Measurements from ENCODE around the gene ARFGAP1. TPM values are rescaled to one million over a fixed set of nuclear protein-coding genes. Genes with fewer than 3 reads are reported as not detected.
A peak's percentile ranks its signal among the peaks of the same experiment; 100 is the strongest.

The ARFGAP1 gene
- total and polyA plus RNA-seq, 2 of the 8 experiments (the other 6 are each of a cell fraction or from before 2014, with no cell fraction given), result 93.7 to 100 TPM

DNA sequence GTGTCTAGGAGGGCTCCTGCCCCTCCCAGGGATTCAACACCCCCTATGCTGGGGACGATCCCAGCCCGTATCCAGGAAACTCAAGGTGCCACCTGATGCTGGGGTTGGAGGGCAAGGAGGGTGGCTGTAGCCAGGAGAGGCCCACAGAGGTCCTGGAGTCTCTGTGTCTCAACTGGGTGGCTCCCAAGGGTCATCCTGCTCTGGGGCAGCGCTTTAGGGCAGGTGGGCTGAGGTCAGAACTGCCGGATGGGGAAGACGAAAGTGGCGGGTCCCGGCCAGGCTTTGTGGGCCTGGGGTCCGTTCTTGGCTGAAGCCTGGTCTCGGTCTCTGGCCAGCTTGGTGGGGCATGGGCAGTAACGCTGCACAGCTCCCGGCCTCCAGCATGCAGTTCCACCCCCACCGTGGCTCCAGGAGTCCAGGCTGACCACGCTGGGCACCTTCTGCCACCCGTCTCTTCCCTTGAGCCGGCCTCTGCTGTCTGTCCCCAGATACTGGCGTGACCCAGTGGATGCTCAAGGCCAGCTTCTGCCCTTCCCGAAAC is 17.6 kb downstream of the ARFGAP1 start:
- Histone ChIP-seq H4K5ac (ENCODE audit: insufficient read length, low read depth, low read length) (no peak overlapping the region), H2BK5ac (ENCODE audit: low read depth, low read length) (no peak overlapping the region; the same call in 1 of the 2 replicates), H2AK5ac (ENCODE audit: low read depth, low read length) (no peak overlapping the region), H4K20me1 (replicated peaks in 1 of 2; ENCODE audit: control insufficient read depth in 1 of 2, insufficient read depth in 2 of 2, low read length in 2 of 2) (peaks cover 0 to 9% of the 10 kb centered on the region in 2 experiments), H4K8ac (ENCODE audit: extremely low read depth, insufficient read depth, low read length) (peak overlapping the region; percentile 23; the same call in 1 of the 2 replicates), H3K56ac (replicated peaks; ENCODE audit: insufficient read length, low read depth, low read length) (no peak overlapping the region), H2BK20ac (ENCODE audit: low read length) (no peak overlapping the region), H4K91ac (replicated peaks; ENCODE audit: insufficient read length, low read length) (no peak overlapping the region), H3K23ac (ENCODE audit: insufficient read length) (no peak overlapping the region), H3K9me3 (ENCODE audit: insufficient read depth in 2 of 2, low read depth in 1 of 2, low read length in 1 of 2) (no peaks in the 10 kb centered on the region), H2AFZ (ENCODE audit: low read length) (no peak overlapping the region), H2BK15ac (ENCODE audit: low read length) (no peak overlapping the region), H3K14ac (ENCODE audit: insufficient read length) (no peak overlapping the region), H3K27ac (ENCODE audit: low read depth, low read length) (no peak overlapping the region), H3K36me3 (ENCODE audit: control insufficient read depth in 2 of 4, insufficient read depth in 4 of 4, low read length in 3 of 4) (peaks cover 0 to 26% (median 5%) of the 10 kb centered on the region in 4 experiments; a peak in 4 of 8 replicates), H3K18ac (ENCODE audit: extremely low read depth, low read length) (no peak overlapping the region), H3K4ac (replicated peaks; ENCODE audit: insufficient read length, low read depth, low read length) (no peak overlapping the region), H2BK120ac (replicated peaks; ENCODE audit: low read depth, low read length) (no peak overlapping the region), H3K4me3 (ENCODE audit: extremely low read depth in 1 of 4, insufficient read depth in 2 of 4, low read depth in 3 of 4, low read length in 4 of 4) (no peak overlapping the region), H3K4me1 (replicated peaks in 1 of 4; ENCODE audit: control insufficient read depth in 3 of 4, insufficient read depth in 4 of 4, low read length in 3 of 4) (peaks cover 0 to 19% (median 10%) of the 10 kb centered on the region in 4 experiments; a peak in 6 of 7 replicates), H3K27me3 (replicated peaks in 1 of 4; ENCODE audit: control insufficient read depth in 3 of 4, extremely low read depth in 1 of 4, insufficient read depth in 3 of 4, low read length in 3 of 4) (peaks cover 0 to 4% (median 0%) of the 10 kb centered on the region in 4 experiments; a peak in 2 of 7 replicates), H3K79me2 (ENCODE audit: control insufficient read depth in 1 of 2, insufficient read depth in 2 of 2, low read length in 2 of 2) (no peaks in the 10 kb centered on the region), H3K9ac (replicated peaks in 1 of 4; ENCODE audit: extremely low read depth in 1 of 4, low read depth in 3 of 4, low read length in 3 of 4) (no peak overlapping the region), H3K23me2 (ENCODE audit: low read depth, low read length) (no peaks in the 10 kb centered on the region), H3K79me1 (ENCODE audit: low read depth, low read length) (no peaks in the 10 kb centered on the region; the same call in 1 of the 2 replicates), H2BK12ac (ENCODE audit: low read depth, low read length) (no peak overlapping the region), H3K4me2 (ENCODE audit: insufficient read depth in 1 of 2, low read depth in 2 of 2, low read length in 2 of 2) (no peak overlapping the region)
- ChIA-PET CTCF (ENCODE audit: partially characterized antibody) (interaction anchor here (0.7 to 9.9 kb wide), 21 partner anchors 9 to 255 kb away, joined by 3 to 81 read pairs (median 7); partner anchors contain the start of genes ARFGAP1 and BIRC7), POLR2A (ENCODE audit: partially characterized antibody) (interaction anchor here (1.1 to 3.7 kb wide), 4 partner anchors 8 to 67 kb away, joined by 3 to 26 read pairs (median 4); no protein-coding TSS in a partner anchor)
- FAIRE-seq (no peak), DNase-seq (ENCODE audit: low read depth in 1 of 2, low spot score in 2 of 2) (no peak)
- WGBS, 2 experiments (ENCODE audit: extremely low coverage in 1 of 2, insufficient coverage in 1 of 2, insufficient read length in 1 of 2, insufficient replicate concordance in 2 of 2, low coverage in 1 of 2, low lambda C conversion rate in 2 of 2, missing lambda C conversion rate in 1 of 2), result 88% methylated on average over 17 of the region's 17 CpGs; no CpG with 5 or more reads in 1 of the 2 experiments
- TF ChIP-seq ASH2L (IDR thresholded peaks at IDR 0.05; ENCODE audit: low read length) (no peak), HDAC6 (IDR thresholded peaks at IDR 0.05; ENCODE audit: low read depth, low read length) (no peak), POLR2A (IDR thresholded peaks at IDR 0.05; ENCODE audit: control extremely low read depth in 1 of 2, low read depth in 2 of 2, low read length in 2 of 2) (peak in 1 of 2 experiments; percentile 31; a peak in 1 of 3 replicates), TBP (IDR thresholded peaks at IDR 0.05; ENCODE audit: low read depth, low read length) (no peak)
